ENCODE results near the gene RPP40.

RPP40 gene

DNA sequence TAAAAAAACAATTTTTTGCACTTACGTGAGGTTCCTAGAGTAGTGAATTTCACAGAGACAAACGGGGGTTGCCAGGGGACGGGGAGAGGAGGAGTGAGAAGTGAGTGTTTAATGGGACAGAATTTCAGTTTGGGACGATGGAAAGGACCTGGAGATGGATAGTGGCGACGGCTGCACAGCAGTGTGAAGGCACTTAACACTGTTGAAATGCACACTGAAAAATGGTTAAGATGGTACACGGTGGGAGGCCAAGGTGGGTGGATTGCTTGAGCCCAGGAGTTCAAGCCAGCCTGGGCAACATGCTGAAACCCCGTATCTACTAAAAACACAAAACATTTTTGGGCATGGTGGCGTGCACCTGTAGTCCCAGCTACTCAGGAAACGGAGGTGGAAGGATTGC, 31.4 kb downstream of the RPP40 start:
- DNase-seq (ENCODE audit: extremely low spot score, insufficient read length, low read depth), result no peak
- no peak for FAIRE-seq

DNA sequence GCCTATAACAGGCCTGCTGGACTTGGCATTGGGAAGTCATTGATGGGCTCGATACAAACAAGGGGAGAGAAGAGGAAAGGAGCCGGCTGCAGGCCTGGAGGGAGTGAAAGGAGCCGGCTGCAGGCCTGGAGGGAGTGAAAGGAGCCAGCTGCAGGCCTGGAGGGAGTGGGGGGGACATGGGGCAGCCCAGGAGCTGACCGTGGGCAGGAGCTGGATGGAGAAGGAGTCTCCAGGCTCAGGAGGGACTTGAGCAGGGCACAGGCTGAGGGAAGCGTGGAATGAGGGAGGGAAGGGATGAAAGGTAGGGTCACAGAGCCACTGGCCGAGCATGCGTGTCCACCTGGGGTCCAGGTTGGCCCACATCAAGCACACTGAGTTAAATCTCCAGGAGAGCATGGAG, 32.0 kb downstream of the RPP40 start:
- FAIRE-seq, result no peak
- no peak for DNase-seq (ENCODE audit: extremely low spot score, insufficient read length, low read depth)

- DNase-seq (ENCODE audit: extremely low spot score, insufficient read length, low read depth) (no peak), FAIRE-seq (no peak)
Measured at GRCh38 chr6:4970739-4971395, 33.0 kb downstream of the RPP40 start.

GRCh38 chr6:4969609-4970285, 34.1 kb downstream of the RPP40 start:
- no peak for DNase-seq (ENCODE audit: extremely low spot score, insufficient read length, low read depth)
- no peak for FAIRE-seq

DNA sequence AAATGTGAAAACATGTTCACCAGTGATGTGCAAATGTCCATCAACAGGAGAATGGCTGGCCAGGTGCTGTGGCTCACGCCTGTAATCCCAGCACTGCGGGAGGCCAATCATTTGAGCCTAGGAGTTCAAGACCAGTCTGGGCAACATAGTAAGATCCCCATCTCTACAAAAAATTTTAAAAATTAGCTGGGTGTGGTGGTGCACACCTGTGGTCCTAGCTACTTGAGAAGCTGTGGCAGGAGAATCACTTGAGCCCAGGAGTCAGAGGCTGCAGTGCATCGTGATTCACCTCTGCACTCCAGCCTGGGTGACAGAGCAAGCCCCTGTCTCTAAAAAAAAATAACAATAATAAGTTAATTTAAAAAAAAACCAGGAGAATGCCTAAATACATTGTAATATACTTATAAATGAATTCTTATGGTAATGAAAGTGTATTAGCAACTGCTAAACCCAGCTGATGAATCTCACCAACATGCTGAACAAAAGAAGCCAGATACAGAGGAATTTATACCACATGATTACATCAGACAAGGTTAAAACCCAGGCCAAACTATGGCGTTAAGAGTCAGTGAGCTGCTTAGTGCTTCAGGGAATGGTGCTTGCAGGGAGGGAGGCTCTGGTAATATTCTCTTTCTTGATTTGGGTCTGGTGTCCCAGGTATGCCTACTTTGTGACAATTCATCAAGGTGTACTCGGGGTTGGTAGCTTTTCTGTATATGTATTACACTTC, 36.4 kb downstream of the RPP40 start:
- DNase-seq (ENCODE audit: extremely low spot score, insufficient read length, low read depth), result no peak
- no peak for FAIRE-seq

- DNase-seq (ENCODE audit: extremely low spot score, insufficient read length, low read depth), result no peak
- no peak for FAIRE-seq
Measured at GRCh38 chr6:4965562-4966389, 38.1 kb downstream of the RPP40 start.

DNA sequence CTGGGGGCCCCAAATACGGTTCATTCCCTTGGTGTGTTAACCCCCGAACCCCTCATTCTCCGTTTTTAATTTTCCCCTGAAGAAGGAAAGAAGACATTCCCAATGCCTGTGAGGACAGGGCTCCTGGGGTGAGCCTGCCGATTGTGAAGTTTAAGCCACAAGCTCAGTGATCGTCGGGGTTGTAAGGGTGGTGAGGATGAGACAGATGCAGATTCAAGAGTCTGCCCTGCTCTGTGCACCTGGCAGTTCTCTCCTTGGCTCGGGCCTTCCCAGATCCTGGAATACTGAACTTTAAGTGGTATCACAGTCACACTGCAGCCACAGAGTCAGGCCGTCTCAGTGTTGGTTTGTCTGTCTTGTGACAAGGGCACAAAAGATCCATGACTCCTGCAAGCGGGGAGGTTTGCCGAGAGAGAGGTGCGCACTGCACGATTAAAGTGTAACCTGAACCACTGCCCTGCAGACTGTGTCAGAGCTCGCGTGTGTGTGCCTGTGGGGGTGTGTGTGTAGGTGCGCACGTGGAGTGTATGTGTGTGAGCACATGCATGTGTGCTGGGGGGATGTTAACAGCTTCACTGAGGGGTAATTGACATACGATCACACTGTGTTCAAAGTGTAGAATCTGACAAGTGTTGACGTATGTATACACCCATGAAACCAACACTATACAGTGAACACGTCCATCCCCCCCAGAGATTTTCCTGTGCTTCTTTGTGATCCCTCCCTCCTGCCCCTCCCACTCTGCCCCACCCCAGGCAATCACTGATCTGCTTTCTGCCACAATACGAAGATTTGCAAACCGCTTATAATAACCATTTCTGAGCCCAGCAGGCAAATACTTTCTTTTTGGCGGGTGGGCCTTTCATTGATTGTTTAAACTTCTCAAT, 38.9 kb downstream of the RPP40 start:
- FAIRE-seq (no peak), DNase-seq (ENCODE audit: extremely low spot score, insufficient read length, low read depth) (no peak)

- DNase-seq (ENCODE audit: extremely low spot score, insufficient read length, low read depth), result no peak
- no peak for FAIRE-seq
Measured at GRCh38 chr6:4962905-4963304, 40.9 kb downstream of the RPP40 start.

GRCh38 chr6:4961322-4962168, 42.3 kb downstream of the RPP40 start:
- FAIRE-seq (no peak), DNase-seq (ENCODE audit: extremely low spot score, insufficient read length, low read depth) (no peak)

- no peak for FAIRE-seq
- no peak for DNase-seq (ENCODE audit: extremely low spot score, insufficient read length, low read depth)
Measured at GRCh38 chr6:4958624-4959023, 45.2 kb downstream of the RPP40 start.

GRCh38 chr6:4957521-4958231, 46.2 kb downstream of the RPP40 start:
- FAIRE-seq (no peak), DNase-seq (ENCODE audit: extremely low spot score, insufficient read length, low read depth) (no peak)

DNA sequence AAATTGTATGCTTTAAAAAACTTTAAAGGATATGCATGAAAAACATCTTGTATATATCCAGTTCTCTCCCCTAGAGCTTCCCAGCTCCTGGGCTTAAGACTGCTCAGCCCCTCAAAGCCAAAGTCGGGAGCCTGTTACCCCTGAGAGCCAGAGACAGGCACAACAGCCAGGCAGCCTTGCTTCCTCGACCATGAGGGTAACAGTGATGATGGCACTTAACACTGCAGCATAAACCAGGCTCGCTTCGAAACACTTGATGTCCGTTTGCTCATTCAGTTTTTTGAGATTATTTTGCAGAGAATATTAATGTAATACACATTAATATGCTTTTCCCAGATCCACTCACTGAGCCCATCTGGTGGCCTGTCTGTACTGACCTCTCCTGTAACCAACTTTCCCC, 47.2 kb downstream of the RPP40 start:
- no peak for DNase-seq (ENCODE audit: extremely low spot score, insufficient read length, low read depth)
- no peak for FAIRE-seq

- no peak for FAIRE-seq
Measured at GRCh38 chr6:4953440-4953839, 50.4 kb downstream of the RPP40 start.

DNA sequence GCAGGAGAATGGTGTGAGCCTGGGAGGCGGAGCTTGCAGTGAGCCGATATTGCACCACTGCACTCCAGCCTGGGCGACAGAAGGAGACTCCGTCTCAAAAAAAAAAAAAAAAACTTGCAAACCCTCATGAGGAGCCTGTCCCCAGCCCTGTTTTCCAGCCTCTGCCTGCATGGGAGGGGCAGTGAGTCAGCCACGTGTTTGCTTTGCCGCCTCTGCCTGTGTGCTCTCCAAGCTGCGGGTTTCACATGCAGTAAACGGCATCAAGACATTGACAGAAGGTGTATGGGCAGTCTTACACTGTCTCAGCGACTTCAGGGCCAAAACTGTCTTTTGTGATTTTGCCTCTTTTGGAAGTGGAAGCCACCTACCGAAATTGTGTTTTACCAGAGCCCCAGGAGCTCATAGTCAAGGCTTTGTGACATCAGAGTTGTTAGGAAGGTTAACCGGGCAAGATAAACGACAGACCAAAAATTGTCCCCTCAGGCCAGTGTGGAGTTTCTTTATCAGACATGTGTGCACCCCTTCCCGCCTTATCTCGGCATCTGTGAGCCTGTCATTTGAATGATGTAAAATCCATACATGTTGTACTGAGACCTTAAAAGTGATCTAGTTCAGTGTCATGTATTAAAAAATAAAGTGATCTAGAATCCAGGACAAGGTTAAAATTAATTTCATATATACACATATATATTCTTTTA, 52.9 kb downstream of the RPP40 start:
- FAIRE-seq, result no peak
- no peak for DNase-seq (ENCODE audit: extremely low spot score, insufficient read length, low read depth)

More at GRCh38 chr6:4953440-4953839, 50.4 kb downstream of the RPP40 start:
- no peak for DNase-seq (ENCODE audit: extremely low spot score, insufficient read length, low read depth)

GRCh38 chr6:4950076-4950475, 53.8 kb downstream of the RPP40 start:
- FAIRE-seq, result no peak
- no peak for DNase-seq (ENCODE audit: extremely low spot score, insufficient read length, low read depth)

DNA sequence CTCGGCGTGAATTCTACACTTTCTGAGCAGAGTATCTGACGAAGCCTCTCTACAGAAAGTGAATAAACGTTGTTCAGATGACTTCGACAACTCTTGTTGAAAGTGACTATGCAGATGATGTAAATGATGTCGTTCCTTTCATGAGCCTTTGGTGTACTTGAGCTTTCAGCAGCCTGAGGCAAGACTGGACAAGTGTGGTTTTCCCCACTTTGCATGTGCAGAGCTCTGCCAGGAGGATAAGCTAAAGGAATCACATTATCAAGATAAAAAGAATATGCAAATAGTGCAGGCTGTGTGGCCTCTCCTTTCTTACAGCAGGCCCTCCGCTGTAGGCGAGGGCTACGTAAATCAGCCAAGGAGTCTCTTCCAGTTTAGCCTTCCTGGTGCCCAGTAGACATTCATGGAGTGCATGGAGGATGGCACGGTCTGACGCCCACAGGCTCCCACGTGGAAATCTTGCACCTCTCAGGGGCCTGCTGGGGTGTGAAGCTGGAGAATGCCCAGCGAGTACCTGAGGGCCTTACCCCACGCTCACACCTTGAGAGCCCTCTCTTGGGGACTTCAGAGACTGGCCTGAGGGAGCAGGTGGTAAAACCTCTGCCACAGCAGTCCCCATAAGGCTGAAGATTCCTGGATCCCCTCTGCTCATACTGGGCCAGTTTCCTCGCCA, 54.9 kb downstream of the RPP40 start:
- no peak for FAIRE-seq
- no peak for DNase-seq (ENCODE audit: extremely low spot score, insufficient read length, low read depth)

- FAIRE-seq (no peak), DNase-seq (ENCODE audit: extremely low spot score, insufficient read length, low read depth) (no peak)
Measured at GRCh38 chr6:4947716-4948115, 56.1 kb downstream of the RPP40 start.

All from GM18507 (cell line).